GM12892 (cell line): ENCODE data around the gene TMEM54.

Experiments
- POLR2AphosphoS5 ChIP-seq: IDR thresholded peaks from 2 replicates; pipeline ENCODE4 v1.6.1; 2011; ENCODE audit warnings: low read depth, low read length, control low read depth
- TAF1 ChIP-seq: IDR thresholded peaks from 2 replicates; pipeline ENCODE4 v1.6.1; 2011; ENCODE audit warnings: low read depth, mild to moderate bottlenecking, control low read depth, low read length, borderline replicate concordance

DNA sequence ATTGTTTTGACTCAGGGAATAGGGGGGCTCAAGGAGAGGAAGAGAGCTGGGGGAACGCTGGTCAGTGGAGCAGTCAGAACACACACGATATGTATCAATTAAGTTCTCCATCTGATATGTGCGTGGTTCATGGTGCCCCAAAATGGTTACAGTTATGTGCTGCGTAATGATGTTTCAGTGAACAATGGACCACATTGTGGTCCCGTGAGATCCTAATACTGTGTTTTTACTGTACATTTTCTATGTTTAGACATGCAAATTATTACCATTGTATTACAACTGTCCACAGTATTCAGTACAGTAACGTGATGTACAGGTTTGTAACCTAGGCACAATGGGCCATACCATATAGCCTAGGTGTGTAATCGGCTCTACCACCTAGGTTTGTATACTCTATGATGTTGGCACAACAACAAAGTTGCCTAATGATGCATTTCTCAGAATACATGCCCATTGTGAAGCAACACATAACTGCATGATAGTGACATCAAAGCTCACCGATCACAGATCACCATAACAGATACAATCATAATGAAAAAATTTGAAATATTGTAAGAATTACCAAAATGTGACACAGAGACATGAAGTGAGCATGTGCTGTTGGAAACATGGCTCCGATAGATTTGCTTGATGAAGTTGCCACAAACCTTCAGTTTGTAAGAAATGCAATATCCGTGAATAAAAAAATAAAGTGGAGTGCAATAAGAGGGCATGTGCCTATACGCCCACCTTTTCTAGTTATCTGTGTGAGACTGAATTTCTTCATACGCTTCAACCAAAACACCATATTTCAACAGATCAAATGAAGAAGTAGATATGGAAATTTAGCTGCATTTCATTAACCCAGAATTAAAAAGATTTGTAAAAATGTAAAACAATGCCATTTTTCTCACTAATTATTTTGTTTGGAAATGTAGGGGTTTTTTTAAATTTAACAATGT is 14.8 kb upstream of the TMEM54 start:
- TF ChIP-seq POLR2AphosphoS5 (no peak), TAF1 (no peak)
